Heart right ventricle (tissue), 16 donors: ENCODE data around the gene ETV1. TPM values are rescaled to one million over a fixed set of nuclear protein-coding genes. Genes with fewer than 3 reads are reported as not detected.

Experiments
- ATAC-seq, 8 donors: fragments of 200-7000 bp; cut with Tn5 transposase; one replicate each; pipeline ENCODE4 v1.9.1; 2020; ENCODE audit warnings: mild to moderate bottlenecking in 8 of 8, moderate library complexity in 8 of 8, moderate number of reproducible peaks in 1 of 8
- DNase-seq, 2 donors: peaks; one replicate each; pipeline ENCODE4 v3.0.0-alpha.2; 2020
- H3K27ac ChIP-seq, 10 donors: fragments of 200-600 bp; sonication (generic) in 2 of 10; one replicate each; pipeline versions ENCODE4 v1.5.0 to v1.8.0; 2020 to 2022; ENCODE audit warnings: mild to moderate bottlenecking in 3 of 10
- H3K27me3 ChIP-seq, 7 donors: fragments of 200-600 bp; one replicate each; pipeline ENCODE4 v1.8.0; 2021 to 2022; ENCODE audit warnings: mild to moderate bottlenecking in 2 of 7
- H3K36me3 ChIP-seq, 9 donors: fragments of 200-600 bp; sonication (generic) in 1 of 9; one replicate each; pipeline versions ENCODE4 v1.5.0 to v1.8.0; 2020 to 2022; ENCODE audit warnings: mild to moderate bottlenecking in 2 of 9
- H3K4me1 ChIP-seq, 9 donors: fragments of 200-600 bp; sonication (generic) in 1 of 9; one replicate each; pipeline versions ENCODE4 v1.5.0 to v1.8.0; 2020 to 2022; ENCODE audit warnings: mild to moderate bottlenecking in 4 of 9
- H3K4me3 ChIP-seq, 10 donors: fragments of 200-600 bp; sonication (generic) in 2 of 10; one replicate each; pipeline versions ENCODE4 v1.5.0 to v1.8.0; 2020 to 2022; ENCODE audit warnings: mild to moderate bottlenecking in 7 of 10, moderate library complexity in 2 of 10
- H3K9me3 ChIP-seq, 11 donors: fragments of 200-600 bp in 10 of 11; sonication (generic) in 2 of 11; one replicate each; pipeline versions ENCODE4 v1.5.0 to v1.8.0; 2013 to 2022; ENCODE audit warnings: mild to moderate bottlenecking in 2 of 11, control low read depth in 1 of 11, moderate library complexity in 1 of 11
- CTCF ChIP-seq, 9 donors: fragments of 200-600 bp; sonication (generic) in 2 of 9; IDR thresholded peaks; one replicate each; pipeline versions ENCODE4 v1.5.0 to v1.8.0; 2021 to 2022; ENCODE audit warnings: antibody characterized with exemption in 9 of 9, mild to moderate bottlenecking in 5 of 9, moderate library complexity in 1 of 9
- WGBS, 2 donors: extraction: QIAGEN DNeasy Blood & Tissue Kit; methylation state at CpG; one replicate each; pipeline ENCODE4 v1.1.7; 2013; ENCODE audit warnings: inconsistent platforms in 1 of 2; 5-methylcytosine and 5-hydroxymethylcytosine counted together
- intact Hi-C, 10 donors: fragments of 100-400 bp; cut with DNase I; formaldehyde crosslinking; loops; one replicate each; pipeline versions ENCODE4 v1.11.1 to v1.14.2; 2022
- polyA plus RNA-seq, 2 donors: library from polyadenylated mRNA; stranded (reverse); fragments of 200-250 nt; gene quantifications; one replicate each; pipeline ENCODE4 v1.2.3, GENCODE V29; 2013
- total RNA-seq, 10 donors: library from RNA; stranded (reverse); fragmentation: NEBNext Ultra II Directional in 3 of 10; extraction: Animal tissue kit (Norgen Biotek cat#: 25700) in 3 of 10; gene quantifications; one replicate each; pipeline versions ENCODE4 v1.2.1 to v1.2.4, GENCODE V29; 2021 to 2023
- donor health status: Arrhythmogenic right ventricular cardiomyopathy.
- donor health status: ischemic (EF 13 %, LVEDD 7.1; RV severe dilation, severe dysfunction).
- donor health status: healthy with polysubstance abuse.
- donor health status: DM: no; HTN: yes; CAD: no.
- donor health status: DM: no; HTN: no; CAD: no.
- donor health status: ischemic (EF 25% LVEDD 6.9; RV normal size, moderate dysfunction).
- donor health status: ischemic (EF 25% LVEDD 5.7; RV mildly dilated, moderate dysfunction).
- donor health status: healthy.
- donor health status: DM: yes; HTN: yes; CAD: no.
- donor health status: Ischemic cardiomyopathy.
- donor health status: ischemic (EF 35%, LVEDD 5.7; RV mildly dilated, moderate dysfunction).
- donor health status: nonischemic (EF 11% LVEDD 7.7; RV severe dilation, severe dysfunction).
- donor health status: DM: yes; HTN: yes; CAD: no.
- donor health status: PGD.
- donor health status: ischemic (EF 29% LVEDD 5.4; RV normal size, mild dysfunction).
- donor health status: nonischemic (EF 23%, LVEDD 6.1; RV moderate dilation, normal function).

The ETV1 gene
- total and polyA plus RNA-seq, 12 donors = 9.5 to 118 (median 55.1) TPM

GRCh38 chr7:13955494-13955893 is 34.0 kb downstream of the ETV1 start:
- TF ChIP-seq CTCF (IDR thresholded peaks at IDR 0.05) = no peak
- no peaks in the 10 kb centered on the region for H3K9me3 ChIP-seq
- intact Hi-C loops = no loop called here
- H3K4me1 ChIP-seq = peaks cover 0 to 23% (median 0%) of the 10 kb centered on the region in 9 donors
- H3K27ac ChIP-seq = no peak overlapping the region
- ATAC-seq = no peak
- no peak overlapping the region for H3K4me3 ChIP-seq
- no peaks in the 10 kb centered on the region for H3K27me3 ChIP-seq
- no peak for DNase-seq
- peaks cover 0 to 6% (median 0%) of the 10 kb centered on the region in 9 donors for H3K36me3 ChIP-seq
- 77 to 81% methylated on average over 2 of the region's 2 CpGs for WGBS, 2 donors

GRCh38 chr7:13953368-13953767 is 36.1 kb downstream of the ETV1 start:
- peaks cover 0 to 24% (median under 1%) of the 10 kb centered on the region in 9 donors for H3K4me1 ChIP-seq

GRCh38 chr7:13952921-13953320 is 36.5 kb downstream of the ETV1 start:
- no peaks in the 10 kb centered on the region for H3K9me3 ChIP-seq
- H3K4me3 ChIP-seq = no peak overlapping the region
- H3K4me1 ChIP-seq = peaks cover 0 to 28% (median 5%) of the 10 kb centered on the region in 9 donors
- no peaks in the 10 kb centered on the region for H3K27me3 ChIP-seq
- TF ChIP-seq CTCF (IDR thresholded peaks at IDR 0.05) = no peak
- peaks cover 0 to 5% (median 0%) of the 10 kb centered on the region in 9 donors for H3K36me3 ChIP-seq
- no peak for ATAC-seq
- DNase-seq = no peak
- WGBS, 2 donors = 57 to 64% methylated on average over 2 of the region's 2 CpGs
- no peak overlapping the region for H3K27ac ChIP-seq
- intact Hi-C loops = no loop called here

More at GRCh38 chr7:13953368-13953767, 36.1 kb downstream of the ETV1 start:
- DNase-seq (no peak), ATAC-seq (peak in 1 of 8 donors; percentile 60)
- no peak for TF ChIP-seq CTCF (IDR thresholded peaks at IDR 0.05)
- H3K4me3 ChIP-seq = no peak overlapping the region
- no peaks in the 10 kb centered on the region for H3K27me3 ChIP-seq
- 65 to 70% methylated on average over 3 of the region's 3 CpGs for WGBS, 2 donors
- H3K27ac ChIP-seq = no peak overlapping the region
- peaks cover 0 to 6% (median 0%) of the 10 kb centered on the region in 9 donors for H3K36me3 ChIP-seq
- no peaks in the 10 kb centered on the region for H3K9me3 ChIP-seq
- intact Hi-C loops = no loop called here

- ATAC-seq (no peak), DNase-seq (no peak)
- no peak overlapping the region for H3K4me3 ChIP-seq
- no peaks in the 10 kb centered on the region for H3K9me3 ChIP-seq
- no peak overlapping the region for H3K27ac ChIP-seq
- intact Hi-C loops = no loop called here
- 71 to 75% methylated on average over 4 of the region's 4 CpGs for WGBS, 2 donors
- no peaks in the 10 kb centered on the region for H3K27me3 ChIP-seq
- H3K36me3 ChIP-seq = peaks cover 0 to 7% (median 0%) of the 10 kb centered on the region in 9 donors
- H3K4me1 ChIP-seq = peaks cover 0 to 23% (median 4%) of the 10 kb centered on the region in 9 donors
- TF ChIP-seq CTCF (IDR thresholded peaks at IDR 0.05) = no peak
Observed at GRCh38 chr7:13949939-13950338, 39.5 kb downstream of the ETV1 start.
